GM23338 (cell line): ENCODE results near the gene SETD1A. TPM values are rescaled to one million over a fixed set of nuclear protein-coding genes. Genes with fewer than 3 reads are reported as not detected.

Source experiments
- ATAC-seq: fragments of 200-7000 bp; cut with Tn5 transposase; 3 replicates; pipeline ENCODE4 v1.9.1; 2020
- DNase-seq: peaks from one replicate; pipeline ENCODE4 v3.0.0-alpha.2; 2015; ENCODE audit warnings: low spot score
- H2AFZ ChIP-seq: fragments of 200-600 bp; sonication (generic); 2 replicates; pipeline ENCODE4 v1.8.0; 2016; ENCODE audit warnings: antibody characterized with exemption, mild to moderate bottlenecking, moderate library complexity
- H3F3A ChIP-seq: fragments of 200-600 bp; sonication (generic); replicated peaks from 2 replicates; pipeline ENCODE4 v1.8.0; 2017; ENCODE audit warnings: antibody characterized with exemption, mixed run types, low read depth
- H3K27ac ChIP-seq: fragments of 200-600 bp; sonication (generic); 2 replicates; pipeline ENCODE4 v1.6.1; 2016; ENCODE audit warnings: low read depth
- H3K27me3 ChIP-seq: fragments of 200-600 bp; sonication (generic); 2 replicates; pipeline ENCODE4 v1.8.0; 2016; ENCODE audit warnings: mild to moderate bottlenecking, mixed run types, moderate library complexity; ENCODE audit not compliant: insufficient read depth
- H3K36me3 ChIP-seq: fragments of 200-600 bp; sonication (generic); 2 replicates; pipeline ENCODE4 v1.8.0; 2016; ENCODE audit warnings: mild to moderate bottlenecking; ENCODE audit not compliant: insufficient read depth
- H3K4me1 ChIP-seq: fragments of 200-600 bp; sonication (generic); 2 replicates; pipeline ENCODE4 v1.8.0; 2016; ENCODE audit warnings: mild to moderate bottlenecking, moderate library complexity; ENCODE audit not compliant: insufficient read depth
- H3K4me2 ChIP-seq: fragments of 200-600 bp; sonication (generic); 2 replicates; pipeline ENCODE4 v1.7.1; 2017; ENCODE audit warnings: mixed run types
- H3K4me3 ChIP-seq: fragments of 200-600 bp; sonication (generic); 2 replicates; pipeline ENCODE4 v1.6.1; 2016; ENCODE audit warnings: mixed run types
- H3K79me2 ChIP-seq: fragments of 200-600 bp; sonication (generic); replicated peaks from 2 replicates; pipeline ENCODE4 v1.8.0; 2017; ENCODE audit warnings: mild to moderate bottlenecking; ENCODE audit not compliant: insufficient read depth
- H3K9me2 ChIP-seq: fragments of 200-600 bp; sonication (generic); 2 replicates; pipeline ENCODE4 v1.8.0; 2017; ENCODE audit not compliant: insufficient read depth
- H4K20me1 ChIP-seq: fragments of 200-600 bp; sonication (generic); replicated peaks from 2 replicates; pipeline ENCODE4 v1.8.0; 2017; ENCODE audit warnings: mild to moderate bottlenecking; ENCODE audit not compliant: insufficient read depth
- H3K27ac Mint-ChIP-seq: 2 replicates; pipeline ENCODE4 v1.8.0; 2020; ENCODE audit warnings: inconsistent platforms, mild to moderate bottlenecking, moderate library complexity, mixed read lengths
- H3K27me3 Mint-ChIP-seq: 3 replicates; pipeline ENCODE4 v1.8.0; 2022; ENCODE audit warnings: low read depth, mild to moderate bottlenecking, moderate library complexity, mixed read lengths, inconsistent platforms; ENCODE audit not compliant: insufficient read depth, poor library complexity
- H3K36me3 Mint-ChIP-seq: 3 replicates; pipeline ENCODE4 v1.8.0; 2021; ENCODE audit warnings: low read depth, mild to moderate bottlenecking, inconsistent platforms, moderate library complexity, mixed read lengths
- H3K4me1 Mint-ChIP-seq: 3 replicates; pipeline ENCODE4 v1.8.0; 2020; ENCODE audit warnings: mild to moderate bottlenecking, inconsistent platforms, mixed read lengths
- H3K4me3 Mint-ChIP-seq: 3 replicates; pipeline ENCODE4 v1.8.0; 2021; ENCODE audit warnings: moderate library complexity, mild to moderate bottlenecking, inconsistent platforms, mixed read lengths
- H3K9me3 Mint-ChIP-seq: 3 replicates; pipeline ENCODE4 v1.8.0; 2020; ENCODE audit warnings: moderate library complexity, mild to moderate bottlenecking, inconsistent platforms, mixed read lengths
- CREB1 ChIP-seq: fragments of 250-450 bp; sonication (Bioruptor Pico); IDR thresholded peaks from 2 replicates; pipeline ENCODE4 v1.5.0; 2020; ENCODE audit warnings: low read depth, mild to moderate bottlenecking, moderate library complexity
- JUNB ChIP-seq: IDR thresholded peaks from one replicate; pipeline ENCODE4 v1.6.1; 2016; ENCODE audit warnings: antibody characterized with exemption; ENCODE audit not compliant: unreplicated experiment
- POLR2AphosphoS5 ChIP-seq: IDR thresholded peaks from 2 replicates; pipeline ENCODE4 v1.6.1; 2016; ENCODE audit warnings: antibody characterized with exemption, low read depth
- polyA plus RNA-seq: library from polyadenylated mRNA; unstranded; fragments of >200 nt; fragmentation: Nextera tagmentation; extraction: Ambion mirVana; gene quantifications from 2 replicates; pipeline ENCODE4 v1.2.1, GENCODE V29; 2016
- total RNA-seq: library from RNA; depleted of rRNA; stranded (reverse); fragments of >200 nt; shearing (Covaris generic); gene quantifications from 2 replicates; pipeline ENCODE4 v1.2.3, GENCODE V29; 2014
- TF ChIP-seq, protein P1 (sequence below): fragments of 250-450 bp; sonication (Bioruptor Pico); IDR thresholded peaks from 2 replicates; pipeline ENCODE4 v1.5.0; 2020; ENCODE audit warnings: mild to moderate bottlenecking, moderate library complexity
- TF ChIP-seq, protein P2 (sequence below): IDR thresholded peaks from one replicate; pipeline ENCODE4 v1.6.1; 2018; ENCODE audit warnings: antibody characterized with exemption; ENCODE audit not compliant: unreplicated experiment

SETD1A gene
- total and polyA plus RNA-seq, 2 experiments from 2014 or later: 10.8 to 21.9 TPM

DNA sequence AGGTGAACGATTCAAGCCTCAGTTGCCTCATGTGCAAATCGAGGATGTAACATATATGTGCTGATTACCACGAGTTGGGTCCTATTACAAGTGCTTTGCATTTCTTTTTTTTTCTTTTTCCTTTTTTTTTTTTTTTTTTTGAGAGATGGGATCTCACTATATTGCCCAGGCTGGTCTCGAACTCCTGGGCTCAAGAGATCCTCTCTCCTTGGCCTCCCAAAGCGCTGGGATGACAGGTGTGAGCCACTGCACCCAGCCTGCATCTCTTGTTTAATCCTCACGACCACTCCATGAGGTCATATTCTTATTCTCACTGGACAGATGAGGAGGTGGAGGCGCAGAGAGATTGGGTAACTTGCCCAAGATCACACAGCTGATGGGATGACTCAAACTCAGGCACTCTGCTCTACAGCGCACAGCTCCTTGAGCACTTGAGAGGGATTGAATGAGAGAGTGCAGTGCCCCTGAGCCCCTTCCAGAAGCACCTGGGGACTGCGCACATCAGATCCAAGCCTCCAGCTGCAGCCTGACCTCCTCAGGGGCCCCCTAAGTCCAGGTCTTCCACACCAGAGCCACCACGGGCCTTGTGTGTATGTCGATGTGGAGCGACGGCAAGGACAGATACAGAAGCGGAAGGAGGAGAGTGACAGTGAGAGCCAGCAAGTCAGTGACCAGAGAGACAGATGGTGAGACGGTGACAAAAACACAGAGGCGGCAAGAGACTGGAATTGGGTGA, 48.0 kb downstream of the SETD1A start (continued):
- TF ChIP-seq, protein P1, sequence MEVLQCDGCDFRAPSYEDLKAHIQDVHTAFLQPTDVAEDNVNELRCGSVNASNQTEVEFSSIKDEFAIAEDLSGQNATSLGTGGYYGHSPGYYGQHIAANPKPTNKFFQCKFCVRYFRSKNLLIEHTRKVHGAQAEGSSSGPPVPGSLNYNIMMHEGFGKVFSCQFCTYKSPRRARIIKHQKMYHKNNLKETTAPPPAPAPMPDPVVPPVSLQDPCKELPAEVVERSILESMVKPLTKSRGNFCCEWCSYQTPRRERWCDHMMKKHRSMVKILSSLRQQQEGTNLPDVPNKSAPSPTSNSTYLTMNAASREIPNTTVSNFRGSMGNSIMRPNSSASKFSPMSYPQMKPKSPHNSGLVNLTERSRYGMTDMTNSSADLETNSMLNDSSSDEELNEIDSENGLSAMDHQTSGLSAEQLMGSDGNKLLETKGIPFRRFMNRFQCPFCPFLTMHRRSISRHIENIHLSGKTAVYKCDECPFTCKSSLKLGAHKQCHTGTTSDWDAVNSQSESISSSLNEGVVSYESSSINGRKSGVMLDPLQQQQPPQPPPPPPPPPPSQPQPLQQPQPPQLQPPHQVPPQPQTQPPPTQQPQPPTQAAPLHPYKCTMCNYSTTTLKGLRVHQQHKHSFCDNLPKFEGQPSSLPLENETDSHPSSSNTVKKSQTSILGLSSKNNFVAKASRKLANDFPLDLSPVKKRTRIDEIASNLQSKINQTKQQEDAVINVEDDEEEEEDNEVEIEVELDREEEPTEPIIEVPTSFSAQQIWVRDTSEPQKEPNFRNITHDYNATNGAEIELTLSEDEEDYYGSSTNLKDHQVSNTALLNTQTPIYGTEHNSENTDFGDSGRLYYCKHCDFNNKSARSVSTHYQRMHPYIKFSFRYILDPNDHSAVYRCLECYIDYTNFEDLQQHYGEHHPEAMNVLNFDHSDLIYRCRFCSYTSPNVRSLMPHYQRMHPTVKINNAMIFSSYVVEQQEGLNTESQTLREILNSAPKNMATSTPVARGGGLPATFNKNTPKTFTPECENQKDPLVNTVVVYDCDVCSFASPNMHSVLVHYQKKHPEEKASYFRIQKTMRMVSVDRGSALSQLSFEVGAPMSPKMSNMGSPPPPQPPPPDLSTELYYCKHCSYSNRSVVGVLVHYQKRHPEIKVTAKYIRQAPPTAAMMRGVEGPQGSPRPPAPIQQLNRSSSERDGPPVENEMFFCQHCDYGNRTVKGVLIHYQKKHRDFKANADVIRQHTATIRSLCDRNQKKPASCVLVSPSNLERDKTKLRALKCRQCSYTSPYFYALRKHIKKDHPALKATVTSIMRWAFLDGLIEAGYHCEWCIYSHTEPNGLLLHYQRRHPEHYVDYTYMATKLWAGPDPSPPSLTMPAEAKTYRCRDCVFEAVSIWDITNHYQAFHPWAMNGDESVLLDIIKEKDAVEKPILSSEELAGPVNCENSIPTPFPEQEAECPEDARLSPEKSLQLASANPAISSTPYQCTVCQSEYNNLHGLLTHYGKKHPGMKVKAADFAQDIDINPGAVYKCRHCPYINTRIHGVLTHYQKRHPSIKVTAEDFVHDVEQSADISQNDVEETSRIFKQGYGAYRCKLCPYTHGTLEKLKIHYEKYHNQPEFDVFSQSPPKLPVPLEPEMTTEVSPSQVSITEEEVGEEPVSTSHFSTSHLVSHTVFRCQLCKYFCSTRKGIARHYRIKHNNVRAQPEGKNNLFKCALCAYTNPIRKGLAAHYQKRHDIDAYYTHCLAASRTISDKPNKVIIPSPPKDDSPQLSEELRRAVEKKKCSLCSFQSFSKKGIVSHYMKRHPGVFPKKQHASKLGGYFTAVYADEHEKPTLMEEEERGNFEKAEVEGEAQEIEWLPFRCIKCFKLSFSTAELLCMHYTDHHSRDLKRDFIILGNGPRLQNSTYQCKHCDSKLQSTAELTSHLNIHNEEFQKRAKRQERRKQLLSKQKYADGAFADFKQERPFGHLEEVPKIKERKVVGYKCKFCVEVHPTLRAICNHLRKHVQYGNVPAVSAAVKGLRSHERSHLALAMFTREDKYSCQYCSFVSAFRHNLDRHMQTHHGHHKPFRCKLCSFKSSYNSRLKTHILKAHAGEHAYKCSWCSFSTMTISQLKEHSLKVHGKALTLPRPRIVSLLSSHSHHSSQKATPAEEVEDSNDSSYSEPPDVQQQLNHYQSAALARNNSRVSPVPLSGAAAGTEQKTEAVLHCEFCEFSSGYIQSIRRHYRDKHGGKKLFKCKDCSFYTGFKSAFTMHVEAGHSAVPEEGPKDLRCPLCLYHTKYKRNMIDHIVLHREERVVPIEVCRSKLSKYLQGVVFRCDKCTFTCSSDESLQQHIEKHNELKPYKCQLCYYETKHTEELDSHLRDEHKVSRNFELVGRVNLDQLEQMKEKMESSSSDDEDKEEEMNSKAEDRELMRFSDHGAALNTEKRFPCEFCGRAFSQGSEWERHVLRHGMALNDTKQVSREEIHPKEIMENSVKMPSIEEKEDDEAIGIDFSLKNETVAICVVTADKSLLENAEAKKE (CRISPR knock-in tag): no peak

DNA sequence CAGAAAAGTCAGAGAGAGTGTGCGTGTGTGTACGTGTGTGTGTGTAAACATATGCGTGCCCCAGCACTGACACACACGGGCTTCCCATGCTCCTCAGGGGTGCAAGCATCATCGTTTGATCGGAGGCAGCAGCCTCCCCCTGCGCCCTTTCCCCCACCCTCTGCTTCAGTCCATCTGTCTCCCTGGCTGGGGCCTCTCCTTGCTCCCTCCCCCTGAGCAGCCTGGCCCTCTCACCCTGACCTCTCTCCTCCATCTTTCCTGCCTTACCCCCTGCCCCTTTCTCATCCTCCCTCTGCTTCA, 48.5 kb downstream of the SETD1A start:
- Histone ChIP-seq H3K4me2 (no peak overlapping the region), H2AFZ (no peak overlapping the region), H3K4me3 (no peak overlapping the region), H3K4me1 (no peaks in the 10 kb centered on the region; the same call in 1 of the 2 replicates), H3K27ac (no peak overlapping the region), H3K79me2 (peaks cover 14% of the 10 kb centered on the region), H3K36me3 (no peaks in the 10 kb centered on the region; the same call in 1 of the 2 replicates), H4K20me1 (0 out of 2 replicates have a peak, but pooled peaks cover 5% of the 10 kb centered on the region), H3K9me2 (no peaks in the 10 kb centered on the region), H3F3A (no peaks in the 10 kb centered on the region), H3K27me3 (no peaks in the 10 kb centered on the region)
- no peak overlapping the region for H3K27ac Mint-ChIP-seq
- ATAC-seq (no peak), DNase-seq (no peak)
- H3K27me3 Mint-ChIP-seq: peaks cover 20% of the 10 kb centered on the region
- H3K4me1 Mint-ChIP-seq: peaks cover 15% of the 10 kb centered on the region
- no peak overlapping the region; the same call in 2 of the 3 replicates for H3K4me3 Mint-ChIP-seq
- no peaks in the 10 kb centered on the region; the same call in 2 of the 3 replicates for H3K36me3 Mint-ChIP-seq
- H3K9me3 Mint-ChIP-seq: no peaks in the 10 kb centered on the region; the same call in 2 of the 3 replicates
- TF ChIP-seq, protein P2, sequence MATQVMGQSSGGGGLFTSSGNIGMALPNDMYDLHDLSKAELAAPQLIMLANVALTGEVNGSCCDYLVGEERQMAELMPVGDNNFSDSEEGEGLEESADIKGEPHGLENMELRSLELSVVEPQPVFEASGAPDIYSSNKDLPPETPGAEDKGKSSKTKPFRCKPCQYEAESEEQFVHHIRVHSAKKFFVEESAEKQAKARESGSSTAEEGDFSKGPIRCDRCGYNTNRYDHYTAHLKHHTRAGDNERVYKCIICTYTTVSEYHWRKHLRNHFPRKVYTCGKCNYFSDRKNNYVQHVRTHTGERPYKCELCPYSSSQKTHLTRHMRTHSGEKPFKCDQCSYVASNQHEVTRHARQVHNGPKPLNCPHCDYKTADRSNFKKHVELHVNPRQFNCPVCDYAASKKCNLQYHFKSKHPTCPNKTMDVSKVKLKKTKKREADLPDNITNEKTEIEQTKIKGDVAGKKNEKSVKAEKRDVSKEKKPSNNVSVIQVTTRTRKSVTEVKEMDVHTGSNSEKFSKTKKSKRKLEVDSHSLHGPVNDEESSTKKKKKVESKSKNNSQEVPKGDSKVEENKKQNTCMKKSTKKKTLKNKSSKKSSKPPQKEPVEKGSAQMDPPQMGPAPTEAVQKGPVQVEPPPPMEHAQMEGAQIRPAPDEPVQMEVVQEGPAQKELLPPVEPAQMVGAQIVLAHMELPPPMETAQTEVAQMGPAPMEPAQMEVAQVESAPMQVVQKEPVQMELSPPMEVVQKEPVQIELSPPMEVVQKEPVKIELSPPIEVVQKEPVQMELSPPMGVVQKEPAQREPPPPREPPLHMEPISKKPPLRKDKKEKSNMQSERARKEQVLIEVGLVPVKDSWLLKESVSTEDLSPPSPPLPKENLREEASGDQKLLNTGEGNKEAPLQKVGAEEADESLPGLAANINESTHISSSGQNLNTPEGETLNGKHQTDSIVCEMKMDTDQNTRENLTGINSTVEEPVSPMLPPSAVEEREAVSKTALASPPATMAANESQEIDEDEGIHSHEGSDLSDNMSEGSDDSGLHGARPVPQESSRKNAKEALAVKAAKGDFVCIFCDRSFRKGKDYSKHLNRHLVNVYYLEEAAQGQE: no peak
- no peak for TF ChIP-seq CREB1 (CRISPR knock-in tag)
- TF ChIP-seq, protein P1 (CRISPR knock-in tag): no peak
- TF ChIP-seq POLR2AphosphoS5: no peak
- no peak for TF ChIP-seq JUNB
